GM23248 (cell line): ENCODE measurements around the gene LCLAT1. TPM values are rescaled to one million over a fixed set of nuclear protein-coding genes. Genes with fewer than 3 reads are reported as not detected.

Experiments used
- DNase-seq: peaks from one replicate; pipeline ENCODE4 v3.0.0-alpha.2; 2015
- H2AFZ ChIP-seq: fragments of 200-600 bp; sonication (generic); 2 replicates; pipeline ENCODE4 v1.6.1; 2016; ENCODE audit warnings: antibody characterized with exemption
- H3F3A ChIP-seq: fragments of 200-600 bp; sonication (generic); 2 replicates; pipeline ENCODE4 v1.6.1; 2016; ENCODE audit warnings: mild to moderate bottlenecking, antibody characterized with exemption, mixed run types; ENCODE audit not compliant: insufficient read depth
- H3K27ac ChIP-seq: fragments of 200-600 bp; sonication (generic); 2 replicates; pipeline ENCODE4 v1.5.1; 2016; ENCODE audit warnings: mild to moderate bottlenecking
- H3K27me3 ChIP-seq: fragments of 200-600 bp; sonication (generic); replicated peaks from 2 replicates; pipeline ENCODE4 v1.6.1; 2016; ENCODE audit warnings: mild to moderate bottlenecking; ENCODE audit not compliant: insufficient read depth
- H3K36me3 ChIP-seq: fragments of 200-600 bp; sonication (generic); 2 replicates; pipeline ENCODE4 v1.6.1; 2016; ENCODE audit warnings: low read depth, mild to moderate bottlenecking
- H3K4me1 ChIP-seq: fragments of 200-600 bp; sonication (generic); 2 replicates; pipeline ENCODE4 v1.6.1; 2016; ENCODE audit warnings: mild to moderate bottlenecking; ENCODE audit not compliant: insufficient read depth
- H3K4me2 ChIP-seq: fragments of 200-600 bp; sonication (generic); one replicate; pipeline ENCODE4 v1.6.1; 2016; ENCODE audit warnings: mild to moderate bottlenecking; ENCODE audit not compliant: unreplicated experiment
- H3K4me3 ChIP-seq: fragments of 200-600 bp; sonication (generic); 2 replicates; pipeline ENCODE4 v1.5.1; 2016; ENCODE audit warnings: mild to moderate bottlenecking
- H3K79me2 ChIP-seq: fragments of 200-600 bp; sonication (generic); 2 replicates; pipeline ENCODE4 v1.6.1; 2016; ENCODE audit warnings: mild to moderate bottlenecking; ENCODE audit not compliant: insufficient read depth
- H3K9ac ChIP-seq: fragments of 200-600 bp; sonication (generic); 2 replicates; pipeline ENCODE4 v1.6.1; 2016; ENCODE audit warnings: mild to moderate bottlenecking
- H3K9me2 ChIP-seq: fragments of 200-600 bp; sonication (generic); 2 replicates; pipeline ENCODE4 v1.6.1; 2016; ENCODE audit warnings: mixed run types, mild to moderate bottlenecking, moderate library complexity; ENCODE audit not compliant: insufficient read depth
- H3K9me3 ChIP-seq: fragments of 200-600 bp; sonication (generic); one replicate; pipeline ENCODE4 v1.6.1; 2017; ENCODE audit warnings: low read depth
- H4K20me1 ChIP-seq: fragments of 200-600 bp; sonication (generic); 2 replicates; pipeline ENCODE4 v1.6.0; 2016; ENCODE audit not compliant: insufficient read depth
- EZH2 ChIP-seq: fragments of 200-600 bp; sonication (generic); IDR thresholded peaks from 2 replicates; pipeline ENCODE4 v1.6.1; 2018; ENCODE audit warnings: antibody characterized with exemption, mild to moderate bottlenecking; ENCODE audit not compliant: insufficient read depth, poor library complexity, severe bottlenecking
- EZH2phosphoT487 ChIP-seq: fragments of 200-600 bp; sonication (generic); IDR thresholded peaks from 2 replicates; pipeline ENCODE4 v1.6.1; 2018; ENCODE audit warnings: antibody characterized with exemption, moderate library complexity, mild to moderate bottlenecking, low read depth; ENCODE audit not compliant: insufficient read depth
- WGBS, 2 experiments: methylation state at CpG; one replicate each; pipeline ENCODE4 v1.1.6; 2015 to 2017; ENCODE audit warnings: low lambda C conversion rate in 2 of 2, low coverage in 1 of 2; ENCODE audit errors: missing lambda C conversion rate in 2 of 2; 5-methylcytosine and 5-hydroxymethylcytosine counted together
- in situ Hi-C: fragments of 300-500 bp; cut with MboI; formaldehyde crosslinking; loops from 2 replicates; pipeline ENCODE4 v1.15.0; 2020
- polyA plus RNA-seq: library from polyadenylated mRNA; unstranded; fragments of >200 nt; fragmentation: Nextera tagmentation; extraction: Ambion mirVana; gene quantifications from 2 replicates; pipeline ENCODE4 v1.2.1, GENCODE V29; 2016
- total RNA-seq: library from RNA; depleted of rRNA; stranded (reverse); fragments of >200 nt; shearing (Covaris generic); gene quantifications from 2 replicates; pipeline ENCODE4 v1.2.3, GENCODE V29; 2014

LCLAT1 gene
- total and polyA plus RNA-seq, 2 experiments from 2014 or later = 29.7 to 32.3 TPM

DNA sequence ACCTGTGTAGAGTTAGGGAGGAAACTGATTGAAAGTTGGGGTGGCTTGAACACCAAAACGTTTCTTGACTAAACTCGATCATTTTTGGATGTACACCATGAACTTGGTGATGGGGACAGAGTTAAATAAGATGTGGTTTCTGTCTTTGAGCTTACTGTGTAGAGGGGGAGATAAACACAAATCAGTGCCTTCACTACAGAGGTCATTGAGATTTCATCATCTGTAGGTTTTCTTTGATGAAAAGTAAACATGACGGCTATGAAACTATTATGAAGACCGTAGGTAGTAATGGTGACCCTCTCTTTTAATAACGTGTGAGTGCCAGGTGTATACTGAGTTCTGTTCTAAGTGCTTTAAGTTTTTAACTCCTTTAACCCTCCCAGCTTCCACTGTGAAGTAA is 6.5 kb downstream of the LCLAT1 start:
- DNase-seq = no peak
- Histone ChIP-seq H3K27me3 (no peaks in the 10 kb centered on the region), H3K4me3 (no peak overlapping the region), H3K9ac (no peak overlapping the region), H3K9me3 (no peaks in the 10 kb centered on the region), H4K20me1 (no peaks in the 10 kb centered on the region), H3K4me1 (peaks cover 17% of the 10 kb centered on the region), H3K79me2 (peaks cover 92% of the 10 kb centered on the region), H3K36me3 (no peaks in the 10 kb centered on the region), H3K27ac (no peak overlapping the region), H2AFZ (no peak overlapping the region), H3F3A (peaks cover 10% of the 10 kb centered on the region; the same call in 1 of the 2 replicates), H3K4me2 (no peak overlapping the region), H3K9me2 (no peaks in the 10 kb centered on the region)
- TF ChIP-seq EZH2phosphoT487 (no peak), EZH2 (no peak)
- in situ Hi-C loops = no loop called here
- 83 to 86% methylated on average over 5 of the region's 5 CpGs for WGBS, 2 experiments

DNA sequence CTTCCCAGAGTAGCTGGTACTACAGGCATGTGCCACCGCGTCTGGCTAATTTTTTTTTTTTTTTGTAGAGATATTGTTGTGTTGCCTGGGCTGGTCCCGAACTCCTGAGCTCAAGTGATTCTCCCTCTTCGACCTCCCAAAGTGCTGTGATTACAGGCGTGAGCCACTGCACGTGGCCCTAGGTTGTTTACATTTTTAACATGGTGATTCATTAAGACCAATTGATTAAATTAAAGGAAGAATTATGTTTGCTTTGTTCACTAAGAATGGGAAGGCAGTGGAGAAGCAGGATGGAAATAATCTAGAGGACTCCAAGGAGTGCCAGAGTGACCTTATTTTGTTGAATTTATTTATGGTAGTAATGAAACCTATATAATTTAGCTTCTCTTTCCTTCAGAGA is 7.5 kb downstream of the LCLAT1 start:
- no peak overlapping the region for H2AFZ ChIP-seq
- no peaks in the 10 kb centered on the region for H3K36me3 ChIP-seq
- no peaks in the 10 kb centered on the region for H3K9me3 ChIP-seq
- H3K4me2 ChIP-seq = no peak overlapping the region
- no peak overlapping the region for H3K4me3 ChIP-seq
- H4K20me1 ChIP-seq = no peaks in the 10 kb centered on the region
- H3F3A ChIP-seq = peaks cover 10% of the 10 kb centered on the region; the same call in 1 of the 2 replicates
- no peaks in the 10 kb centered on the region for H3K27me3 ChIP-seq
- H3K9me2 ChIP-seq = no peaks in the 10 kb centered on the region
- H3K9ac ChIP-seq = no peak overlapping the region
- H3K79me2 ChIP-seq = peaks cover 91% of the 10 kb centered on the region
- in situ Hi-C loops = no loop called here
- peaks cover 12% of the 10 kb centered on the region; the same call in 1 of the 2 replicates for H3K4me1 ChIP-seq
- DNase-seq = no peak
- TF ChIP-seq EZH2phosphoT487 (no peak), EZH2 (no peak)
- 0 out of 2 replicates have a peak overlapping the region, but pooled peaks have one; percentile 6 for H3K27ac ChIP-seq
- 75 to 78% methylated on average over 6 of the region's 6 CpGs for WGBS, 2 experiments

DNA sequence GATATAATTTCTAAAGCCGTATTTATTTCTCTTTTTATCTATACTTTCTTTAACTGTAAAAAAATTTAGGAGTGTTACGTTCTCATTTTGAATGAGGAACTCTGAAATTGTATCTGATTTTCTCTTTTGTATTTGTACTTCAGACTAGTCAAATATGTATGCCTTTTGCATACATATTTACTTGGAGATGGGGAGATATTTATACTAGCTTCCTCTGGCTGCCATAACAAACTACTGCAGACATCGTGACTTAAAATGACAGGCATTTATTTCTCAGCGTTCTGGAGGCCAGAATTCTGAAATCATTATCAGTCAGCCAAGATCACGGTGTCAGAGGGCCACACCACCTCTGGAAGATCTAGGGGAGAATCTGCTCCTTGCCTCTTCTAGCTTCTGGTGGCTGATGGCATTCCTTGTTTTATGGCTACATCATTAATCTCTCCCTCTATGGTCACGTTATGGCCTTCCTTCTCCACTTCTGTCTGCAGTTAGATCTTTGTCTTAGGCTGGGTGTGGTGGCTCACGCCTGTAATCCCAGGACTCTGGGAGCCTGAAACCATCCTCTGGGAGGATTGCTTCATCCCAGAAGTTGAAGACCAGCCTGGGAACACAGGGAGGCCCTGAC is 8.2 kb downstream of the LCLAT1 start:
- Histone ChIP-seq H3K27me3 (no peaks in the 10 kb centered on the region), H3K36me3 (no peaks in the 10 kb centered on the region), H2AFZ (no peak overlapping the region), H3K4me1 (peaks cover 12% of the 10 kb centered on the region; the same call in 1 of the 2 replicates), H3F3A (peaks cover 10% of the 10 kb centered on the region; the same call in 1 of the 2 replicates), H3K9me3 (no peaks in the 10 kb centered on the region), H3K4me2 (no peak overlapping the region), H3K9me2 (no peaks in the 10 kb centered on the region), H3K27ac (peak overlapping the region; percentile 6; the same call in 1 of the 2 replicates), H3K79me2 (peaks cover 91% of the 10 kb centered on the region), H3K9ac (no peak overlapping the region), H4K20me1 (no peaks in the 10 kb centered on the region), H3K4me3 (no peak overlapping the region)
- in situ Hi-C loops = no loop called here
- no peak for TF ChIP-seq EZH2
- no peak for TF ChIP-seq EZH2phosphoT487
- WGBS, 2 experiments = 33 to 34% methylated on average over 7 of the region's 7 CpGs
- DNase-seq = no peak

DNA sequence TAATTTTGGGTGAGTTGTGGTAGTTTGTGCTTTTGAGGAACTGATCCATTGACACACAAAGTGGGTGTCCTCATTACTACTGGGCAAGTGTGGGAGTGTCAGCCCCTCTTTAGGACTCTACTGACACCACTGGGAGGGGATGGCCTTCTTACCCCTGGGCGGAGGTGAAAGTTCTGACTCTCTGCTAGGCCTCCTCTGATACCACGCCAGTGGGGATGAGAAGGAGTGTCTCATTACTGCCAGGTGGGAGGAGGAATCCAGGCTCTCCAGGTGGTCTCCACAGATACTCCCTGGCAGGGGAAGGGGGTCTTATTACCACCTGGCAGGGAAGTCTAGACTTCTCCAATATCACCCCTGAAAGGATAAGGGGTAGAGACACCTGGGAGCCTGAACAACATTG is 9.1 kb downstream of the LCLAT1 start:
- no peak overlapping the region for H3K27ac ChIP-seq
- no peak overlapping the region for H2AFZ ChIP-seq
- no peak overlapping the region for H3K4me2 ChIP-seq
- no peak for DNase-seq
- peaks cover 91% of the 10 kb centered on the region for H3K79me2 ChIP-seq
- no peak overlapping the region for H3K4me3 ChIP-seq
- peaks cover 12% of the 10 kb centered on the region; the same call in 1 of the 2 replicates for H3K4me1 ChIP-seq
- 95 to 100% methylated on average over 2 of the region's 2 CpGs for WGBS, 2 experiments
- TF ChIP-seq EZH2 (no peak), EZH2phosphoT487 (no peak)
- no peaks in the 10 kb centered on the region for H3K9me2 ChIP-seq
- no peaks in the 10 kb centered on the region for H3K27me3 ChIP-seq
- no peaks in the 10 kb centered on the region for H3K9me3 ChIP-seq
- no peaks in the 10 kb centered on the region for H4K20me1 ChIP-seq
- in situ Hi-C loops = no loop called here
- peaks cover 4% of the 10 kb centered on the region; the same call in 1 of the 2 replicates for H3F3A ChIP-seq
- H3K36me3 ChIP-seq = no peaks in the 10 kb centered on the region
- H3K9ac ChIP-seq = no peak overlapping the region
